K562 (cell line): ENCODE data around the gene TMEM127. TPM values are rescaled to one million over a fixed set of nuclear protein-coding genes. Genes with fewer than 3 reads are reported as not detected.
A peak's percentile ranks its signal among the peaks of the same experiment; 100 is the strongest.

Experiments used
- ATF1 ChIP-seq, 2 experiments: fragments of 450-650 bp in 1 of 2; IDR thresholded peaks; 2 replicates each; pipeline ENCODE4 v1.6.1; 2016; ENCODE audit warnings: missing compliant biosample characterization in 1 of 2, missing genetic modification characterization in 1 of 2
- ATF4 ChIP-seq: fragments of 450-650 bp; formaldehyde crosslinking; IDR thresholded peaks from 2 replicates; pipeline ENCODE4 v1.4.0; 2022; ENCODE audit warnings: mild to moderate bottlenecking, moderate library complexity
- CBX1 ChIP-seq: sonication (generic); IDR thresholded peaks from 2 replicates; pipeline ENCODE4 v1.6.1; 2016; ENCODE audit warnings: antibody characterized with exemption, low read depth, mild to moderate bottlenecking
- ELK1 ChIP-seq: sonication (generic); formaldehyde crosslinking; IDR thresholded peaks from 2 replicates; pipeline ENCODE4 v1.8.1; 2022; ENCODE audit warnings: missing genetic modification reagents
- FOXP1 ChIP-seq: sonication (generic); formaldehyde crosslinking; IDR thresholded peaks from 2 replicates; pipeline ENCODE4 v1.8.0; 2022; ENCODE audit warnings: mild to moderate bottlenecking, missing genetic modification reagents
- GTF2B ChIP-seq: IDR thresholded peaks from 2 replicates; pipeline ENCODE4 v1.6.1; 2011; ENCODE audit not compliant: insufficient read length; ENCODE audit errors: extremely low read depth
- HCFC1 ChIP-seq: IDR thresholded peaks from 2 replicates; pipeline ENCODE4 v1.6.1; 2012; ENCODE audit warnings: low read depth, low read length, improper control_type of control experiment
- MXI1 ChIP-seq: IDR thresholded peaks from 2 replicates; pipeline ENCODE4 v1.6.1; 2011; ENCODE audit warnings: low read depth, mild to moderate bottlenecking, improper control_type of control experiment, low read length
- PYGO2 ChIP-seq: fragments of 450-650 bp; IDR thresholded peaks from 2 replicates; pipeline ENCODE4 v1.6.1; 2016; ENCODE audit warnings: mild to moderate bottlenecking, missing genetic modification characterization, moderate library complexity, missing compliant biosample characterization
- TBP ChIP-seq: optimal IDR thresholded peaks from 2 replicates; pipeline ENCODE3; 2011; ENCODE audit warnings: low read depth, low read length, improper control_type of control experiment
- XRCC5 ChIP-seq: fragments of 200-400 bp; formaldehyde crosslinking; IDR thresholded peaks from 2 replicates; pipeline ENCODE4 v1.6.1; 2017; ENCODE audit warnings: low read depth, mild to moderate bottlenecking, low read length
- ZBTB34 ChIP-seq: fragments of 250-450 bp; sonication (Bioruptor Pico); IDR thresholded peaks from 2 replicates; pipeline ENCODE4 v1.8.0; 2021; ENCODE audit warnings: mild to moderate bottlenecking, moderate library complexity
- ZMIZ1 ChIP-seq, 2 experiments: fragments of 150-350 bp in 1 of 2; IDR thresholded peaks; 2 replicates each; pipeline ENCODE4 v1.6.1; 2012 to 2016; ENCODE audit warnings: low read depth in 2 of 2, low read length in 2 of 2, mild to moderate bottlenecking in 1 of 2, moderate library complexity in 1 of 2
- ZNF592 ChIP-seq: fragments of 450-650 bp; IDR thresholded peaks from 2 replicates; pipeline ENCODE4 v1.6.1; 2017; ENCODE audit warnings: antibody characterized with exemption, mild to moderate bottlenecking
- ZNF699 ChIP-seq: fragments of 250-450 bp; sonication (Bioruptor Pico); IDR thresholded peaks from 2 replicates; pipeline ENCODE4 v1.8.0; 2021; ENCODE audit warnings: mild to moderate bottlenecking, moderate library complexity; ENCODE audit not compliant: insufficient replicate concordance
- polyA plus RNA-seq, 8 experiments: library from polyadenylated mRNA; depleted of rRNA in 4 of 8; stranded (reverse) in 5 of 8; unstranded in 3 of 8; fragments of >200 nt; fragmentation: Nextera tagmentation in 2 of 8; fragmentation: Illumina TruSeq in 1 of 8; extraction: Ambion mirVana in 2 of 8; extraction: Trizol in 1 of 8; gene quantifications; 2 replicates each; pipeline versions ENCODE4 v1.2.1 to v1.2.3, GENCODE V29; 2011 to 2014; ENCODE audit warnings: inconsistent platforms in 1 of 8, missing spikeins in 1 of 8
- total RNA-seq, 7 experiments: library from RNA; depleted of rRNA in 6 of 7; stranded (reverse); fragments of >200 nt in 6 of 7; fragmentation: Illumina TruSeq in 2 of 7; extraction: Trizol in 2 of 7; gene quantifications; 2 replicates each; pipeline versions ENCODE4 v1.2.1 to v1.2.3, GENCODE V29; 2011 to 2021; ENCODE audit warnings: low replicate concordance in 1 of 7

TMEM127 gene
- total and polyA plus RNA-seq, 9 of the 15 experiments (the other 6 are each of a cell fraction or from before 2014, with no cell fraction given) = 1.7 to 20.0 (median 9.9) TPM

GRCh38 chr2:96225016-96225533, 40.7 kb downstream of the TMEM127 start (continued):
- TF ChIP-seq ZNF592 (peak; percentile 96), XRCC5 (no peak), FOXP1 (CRISPR knock-in tag) (no peak), ELK1 (no peak), PYGO2 (tag) (peak; percentile 60; the same call in 1 of the 2 replicates), ATF4 (peak; percentile 72; the same call in 1 of the 2 replicates), ATF1 (CRISPR knock-in tag; IDR thresholded peaks at IDR 0.05) (no peak), ATF1 (tag; IDR thresholded peaks at IDR 0.05) (0 out of 2 replicates have a peak, but pooled peaks have one; percentile 22), ZNF699 (CRISPR knock-in tag) (no peak), ZBTB34 (CRISPR knock-in tag) (no peak; the same call in 1 of the 2 replicates), CBX1 (no peak), ZMIZ1 (IDR thresholded peaks at IDR 0.05; ENCODE audit: low read depth in 2 of 2, low read length in 2 of 2) (no peak), HCFC1 (no peak), TBP (no peak), GTF2B (no peak), MXI1 (no peak)
